ENCODE measurements around the gene CNTN2. TPM values are rescaled to one million over a fixed set of nuclear protein-coding genes. Genes with fewer than 3 reads are reported as not detected.

CNTN2 gene
- total and polyA plus RNA-seq, 2 of the 8 experiments (the other 6 are each of a cell fraction or from before 2014, with no cell fraction given) = 1.2 to 3.9 TPM

- H3K23me2 ChIP-seq (ENCODE audit: low read depth, low read length) = no peaks in the 10 kb centered on the region
- no peak overlapping the region for H3K14ac ChIP-seq (ENCODE audit: insufficient read length)
- no peaks in the 10 kb centered on the region for H3K9me3 ChIP-seq (ENCODE audit: insufficient read depth in 2 of 2, low read depth in 1 of 2, low read length in 1 of 2)
- H4K91ac ChIP-seq (replicated peaks; ENCODE audit: insufficient read length, low read length) = no peak overlapping the region
- no peak overlapping the region for H3K4me3 ChIP-seq (ENCODE audit: extremely low read depth in 1 of 4, insufficient read depth in 2 of 4, low read depth in 3 of 4, low read length in 4 of 4)
- no peak overlapping the region for H4K8ac ChIP-seq (ENCODE audit: extremely low read depth, insufficient read depth, low read length)
- 84% methylated on average over 4 of the region's 4 CpGs; no CpG with 5 or more reads in 1 of the 2 experiments for WGBS, 2 experiments (ENCODE audit: extremely low coverage in 1 of 2, insufficient coverage in 1 of 2, insufficient read length in 1 of 2, insufficient replicate concordance in 2 of 2, low coverage in 1 of 2, low lambda C conversion rate in 2 of 2, missing lambda C conversion rate in 1 of 2)
- CTCF ChIA-PET (ENCODE audit: partially characterized antibody) = interaction anchor here (0.6 to 1.5 kb wide), 4 partner anchors 16 to 165 kb away, joined by 3 to 4 read pairs (median 3); no protein-coding TSS in a partner anchor
- no peak overlapping the region for H2BK120ac ChIP-seq (replicated peaks; ENCODE audit: low read depth, low read length)
- no peaks in the 10 kb centered on the region for H3K79me2 ChIP-seq (ENCODE audit: control insufficient read depth in 1 of 2, insufficient read depth in 2 of 2, low read length in 2 of 2)
- H2BK20ac ChIP-seq (ENCODE audit: low read length) = no peak overlapping the region
- H3K36me3 ChIP-seq (ENCODE audit: control insufficient read depth in 2 of 4, insufficient read depth in 4 of 4, low read length in 3 of 4) = peaks cover 5 to 54% (median 40%) of the 10 kb centered on the region in 4 experiments
- no peaks in the 10 kb centered on the region for H4K20me1 ChIP-seq (replicated peaks in 1 of 2; ENCODE audit: control insufficient read depth in 1 of 2, insufficient read depth in 2 of 2, low read length in 2 of 2)
- no peak overlapping the region for H4K5ac ChIP-seq (ENCODE audit: insufficient read length, low read depth, low read length)
- H3K27me3 ChIP-seq (replicated peaks in 1 of 4; ENCODE audit: control insufficient read depth in 3 of 4, extremely low read depth in 1 of 4, insufficient read depth in 3 of 4, low read length in 3 of 4) = no peaks in the 10 kb centered on the region
- H2BK5ac ChIP-seq (ENCODE audit: low read depth, low read length) = no peak overlapping the region
- FAIRE-seq (no peak), DNase-seq (ENCODE audit: low read depth in 1 of 2, low spot score in 2 of 2) (no peak)
- no peak overlapping the region for H2BK12ac ChIP-seq (ENCODE audit: low read depth, low read length)
- no peaks in the 10 kb centered on the region for H3K79me1 ChIP-seq (ENCODE audit: low read depth, low read length)
- no peak overlapping the region for H3K56ac ChIP-seq (replicated peaks; ENCODE audit: insufficient read length, low read depth, low read length)
- no peak overlapping the region for H2AFZ ChIP-seq (ENCODE audit: low read length)
- POLR2A ChIA-PET (ENCODE audit: partially characterized antibody) = interaction anchor here (1.0 kb wide), 2 partner anchors 9 to 13 kb away, joined by 3 read pairs; no protein-coding TSS in a partner anchor
- H3K9ac ChIP-seq (replicated peaks in 1 of 4; ENCODE audit: extremely low read depth in 1 of 4, low read depth in 3 of 4, low read length in 3 of 4) = no peak overlapping the region
- no peak overlapping the region for H2BK15ac ChIP-seq (ENCODE audit: low read length)
- H3K18ac ChIP-seq (ENCODE audit: extremely low read depth, low read length) = no peak overlapping the region
- no peaks in the 10 kb centered on the region for H3K4me1 ChIP-seq (replicated peaks in 1 of 4; ENCODE audit: control insufficient read depth in 3 of 4, insufficient read depth in 4 of 4, low read length in 3 of 4)
- no peak overlapping the region for H3K23ac ChIP-seq (ENCODE audit: insufficient read length)
- no peak overlapping the region for H3K4me2 ChIP-seq (ENCODE audit: insufficient read depth in 1 of 2, low read depth in 2 of 2, low read length in 2 of 2)
- no peak overlapping the region for H3K4ac ChIP-seq (replicated peaks; ENCODE audit: insufficient read length, low read depth, low read length)
- TF ChIP-seq POU5F1 (IDR thresholded peaks at IDR 0.05; ENCODE audit: low read depth, low read length) = no peak
- no peak for TF ChIP-seq POLR2A (IDR thresholded peaks at IDR 0.05; ENCODE audit: control extremely low read depth in 1 of 2, low read depth in 2 of 2, low read length in 2 of 2)
- TF ChIP-seq ASH2L (IDR thresholded peaks at IDR 0.05; ENCODE audit: low read length) = no peak
- H2AK5ac ChIP-seq (ENCODE audit: low read depth, low read length) = no peak overlapping the region
- no peak overlapping the region for H3K27ac ChIP-seq (ENCODE audit: low read depth, low read length)
These were observed 48.2 kb downstream of the CNTN2 start for GRCh38 chr1:205091043-205091740.

Data from H1 (cell line).